Progenitor cell of endocrine pancreas (in vitro differentiated cells): ENCODE results near the gene YTHDF1. TPM values are rescaled to one million over a fixed set of nuclear protein-coding genes. Genes with fewer than 3 reads are reported as not detected.
"Not testable (repeated sequence)": the region's sequence is repeated elsewhere in the genome, so short reads cannot be mapped to it uniquely, and the experiment has no call there.

ENCODE experiments used
- DNase-seq: peaks from one replicate; pipeline ENCODE4 v3.0.0; 2021; ENCODE audit warnings: low spot score; ENCODE audit not compliant: unreplicated experiment
- H3K27ac Mint-ChIP-seq: 2 replicates; pipeline ENCODE4 v1.8.0; 2021; ENCODE audit warnings: mild to moderate bottlenecking, moderate library complexity, mixed read lengths
- H3K27me3 Mint-ChIP-seq: 2 replicates; pipeline ENCODE4 v1.8.0; 2021; ENCODE audit warnings: mixed read lengths
- H3K36me3 Mint-ChIP-seq: 2 replicates; pipeline ENCODE4 v1.8.0; 2022; ENCODE audit warnings: mixed read lengths; ENCODE audit not compliant: insufficient read depth
- H3K4me1 Mint-ChIP-seq: 2 replicates; pipeline ENCODE4 v1.8.0; 2021; ENCODE audit warnings: low read depth, mixed read lengths
- H3K4me3 Mint-ChIP-seq: 2 replicates; pipeline ENCODE4 v1.8.0; 2021; ENCODE audit warnings: low read depth, mild to moderate bottlenecking, moderate library complexity, mixed read lengths
- H3K9me3 Mint-ChIP-seq: 2 replicates; pipeline ENCODE4 v1.8.0; 2021; ENCODE audit warnings: low read depth, mixed read lengths
- CTCF ChIP-seq: fragments of 200-600 bp; sonication (generic); IDR thresholded peaks from one replicate; pipeline ENCODE4 v1.5.0; 2021; ENCODE audit warnings: antibody characterized with exemption, mild to moderate bottlenecking; ENCODE audit not compliant: unreplicated experiment
- total RNA-seq: library from RNA; stranded (reverse); gene quantifications from 2 replicates; pipeline ENCODE4 v1.2.1, GENCODE V29; 2021

Gene YTHDF1
- total RNA-seq, 1 donor from 2014 or later = 53.8 TPM

DNA sequence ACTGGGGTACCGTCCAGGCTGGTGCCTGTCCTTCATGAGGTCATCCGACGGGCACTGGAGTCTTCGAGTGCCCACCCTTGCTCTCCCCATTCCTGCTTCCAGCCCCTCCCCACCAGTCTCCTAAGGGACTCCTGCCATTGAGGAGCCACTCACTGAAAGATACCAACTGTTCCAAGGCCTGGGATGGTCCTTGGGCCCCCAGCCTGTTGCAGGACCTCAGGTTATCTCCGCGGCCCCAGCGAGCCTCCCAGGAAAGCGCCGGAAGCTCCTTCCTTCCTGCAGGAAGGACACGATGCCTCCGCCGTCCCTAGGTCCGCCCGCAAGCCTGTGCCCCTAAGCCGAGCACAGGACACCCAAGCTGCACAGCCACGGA is 37.1 kb upstream of the YTHDF1 start:
- Mint-ChIP-seq H3K36me3 (no peaks in the 10 kb centered on the region), H3K9me3 (peaks cover 2% of the 10 kb centered on the region), H3K4me1 (peaks cover 16% of the 10 kb centered on the region), H3K4me3 (peak overlapping the region; percentile 24), H3K27ac (no peak overlapping the region), H3K27me3 (peaks cover 68% of the 10 kb centered on the region)
- TF ChIP-seq CTCF = no peak
- no peak for DNase-seq

DNA sequence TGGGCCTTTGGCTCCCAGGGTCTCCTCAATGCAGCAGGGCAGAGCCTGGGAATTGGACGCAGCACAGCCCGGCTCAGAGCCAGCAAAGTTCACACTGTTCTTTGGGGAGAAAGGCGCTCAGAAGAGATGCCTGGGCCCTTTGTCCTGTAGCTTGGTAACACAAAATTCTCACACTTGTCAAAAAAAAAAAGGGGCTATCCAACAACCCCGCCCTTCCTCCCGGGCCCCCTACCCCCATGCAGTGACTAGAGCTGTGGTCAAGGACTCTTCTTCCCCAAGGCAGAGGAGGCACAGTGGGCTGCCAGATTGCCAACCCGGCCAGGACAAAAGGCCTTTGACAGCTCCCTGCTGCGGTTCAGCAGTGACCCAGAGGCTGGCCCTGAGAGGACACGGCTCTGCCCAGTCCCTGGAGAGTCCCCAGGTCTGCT is 36.4 kb upstream of the YTHDF1 start:
- Mint-ChIP-seq H3K4me1 (peaks cover 16% of the 10 kb centered on the region), H3K27ac (no peak overlapping the region), H3K27me3 (peaks cover 61% of the 10 kb centered on the region), H3K4me3 (no peak overlapping the region), H3K36me3 (no peaks in the 10 kb centered on the region), H3K9me3 (peaks cover 2% of the 10 kb centered on the region)
- DNase-seq = no peak
- TF ChIP-seq CTCF = no peak

- H3K4me3 Mint-ChIP-seq, H3K36me3 Mint-ChIP-seq, DNase-seq, H3K27ac Mint-ChIP-seq, H3K9me3 Mint-ChIP-seq: not testable (repeated sequence)
- peak; percentile 27 for TF ChIP-seq CTCF
- peaks cover 52% of the 10 kb centered on the region for H3K27me3 Mint-ChIP-seq
- peaks cover 16% of the 10 kb centered on the region for H3K4me1 Mint-ChIP-seq
These were observed 35.4 kb upstream of the YTHDF1 start for GRCh38 chr20:63251350-63251749.

GRCh38 chr20:63249891-63250290 is 34.0 kb upstream of the YTHDF1 start:
- H3K27me3 Mint-ChIP-seq = peaks cover 45% of the 10 kb centered on the region
- no peaks in the 10 kb centered on the region for H3K36me3 Mint-ChIP-seq
- no peak for DNase-seq
- H3K4me3 Mint-ChIP-seq = no peak overlapping the region
- peaks cover 10% of the 10 kb centered on the region for H3K4me1 Mint-ChIP-seq
- no peak for TF ChIP-seq CTCF
- no peak overlapping the region for H3K27ac Mint-ChIP-seq
- H3K9me3 Mint-ChIP-seq = peaks cover 2% of the 10 kb centered on the region

- Mint-ChIP-seq H3K4me3 (no peak overlapping the region), H3K4me1 (peaks cover 8% of the 10 kb centered on the region), H3K27ac (peak overlapping the region; percentile 84), H3K9me3 (peaks cover 2% of the 10 kb centered on the region), H3K27me3 (peaks cover 41% of the 10 kb centered on the region), H3K36me3 (no peaks in the 10 kb centered on the region)
- TF ChIP-seq CTCF = no peak
- no peak for DNase-seq
These were observed 33.1 kb upstream of the YTHDF1 start for GRCh38 chr20:63248835-63249591.
